Endothelial cell of umbilical vein (primary cell): Measurements from ENCODE around the gene PRKCG. TPM values are rescaled to one million over a fixed set of nuclear protein-coding genes. Genes with fewer than 3 reads are reported as not detected.

Experiments used
- BruUV-seq: library from RNA; stranded (reverse); fragments of 400-500 nt; replicated peaks from 2 replicates; lab custom pipeline; 2021; lab: Mats Ljungman, UMichigan
- CTCF ChIA-PET: fragments of 300-600, 350-600 bp; sonication (Branson Sonifier 250); formaldehyde crosslinking; loops from one replicate; lab custom pipeline; 2021; ENCODE audit warnings: antibody characterized with exemption, inconsistent platforms; lab: Charles Lee
- POLR2A ChIA-PET: fragments of 300-600, 350-600 bp; sonication (Branson Sonifier 250); formaldehyde crosslinking; loops from one replicate; lab custom pipeline; 2021; ENCODE audit warnings: antibody characterized with exemption, inconsistent platforms; lab: Charles Lee
- DNase-seq: peaks from one replicate; pipeline ENCODE4 v3.0.0-alpha.2; 2011; ENCODE audit warnings: low read depth, low spot score
- FAIRE-seq: peaks from 2 replicates; lab custom pipeline; 2011; peaks lifted over from hg19 to GRCh38; lab: Jason Lieb, UNC
- H2AFZ ChIP-seq: 2 replicates; pipeline ENCODE4 v1.6.0; 2012; ENCODE audit warnings: low read depth, low read length, control low read depth, inconsistent platforms
- H3K27ac ChIP-seq: 2 replicates; pipeline ENCODE4 v1.5.1; 2011; ENCODE audit warnings: low read depth, mild to moderate bottlenecking, control low read depth, low read length, moderate library complexity; ENCODE audit not compliant: insufficient read depth
- H3K27me3 ChIP-seq, 2 experiments: 2 replicates each; pipeline versions ENCODE4 v1.6.0 to v1.6.1; 2011; ENCODE audit warnings: low read length in 2 of 2, mixed read lengths in 1 of 2; ENCODE audit not compliant: control insufficient read depth in 2 of 2, insufficient read depth in 2 of 2
- H3K36me3 ChIP-seq, 2 experiments: 2 replicates in 1 of 2; 3 replicates in 1 of 2; pipeline ENCODE4 v1.5.1; 2011; ENCODE audit warnings: low read length in 2 of 2, mild to moderate bottlenecking in 1 of 2, moderate library complexity in 1 of 2; ENCODE audit not compliant: control insufficient read depth in 2 of 2, insufficient read depth in 2 of 2; ENCODE audit errors: extremely low read depth in 1 of 2
- H3K4me1 ChIP-seq: 3 replicates; pipeline ENCODE4 v1.5.1; 2011; ENCODE audit warnings: mild to moderate bottlenecking, low read length; ENCODE audit not compliant: control insufficient read depth, insufficient read depth; ENCODE audit errors: extremely low read depth
- H3K4me2 ChIP-seq: 2 replicates; pipeline ENCODE4 v1.6.1; 2011; ENCODE audit warnings: low read length, control low read depth, mixed read lengths; ENCODE audit not compliant: insufficient read depth
- H3K4me3 ChIP-seq, 3 experiments: fragments of 200-600 bp in 1 of 3; sonication (generic), shearing (Covaris generic) in 1 of 3; replicated peaks in 1 of 3; 2 replicates each; pipeline ENCODE4 v1.5.1; 2011 to 2016; ENCODE audit warnings: control low read depth in 3 of 3, low read length in 3 of 3, mild to moderate bottlenecking in 2 of 3, inconsistent platforms in 1 of 3, low read depth in 1 of 3, moderate library complexity in 1 of 3; ENCODE audit not compliant: insufficient read depth in 1 of 3
- H3K79me2 ChIP-seq: 2 replicates; pipeline ENCODE4 v1.6.0; 2012; ENCODE audit warnings: low read length, inconsistent platforms; ENCODE audit not compliant: control insufficient read depth, insufficient read depth
- H3K9ac ChIP-seq: replicated peaks from 2 replicates; pipeline ENCODE3; 2011; ENCODE audit warnings: low read length, control low read depth; ENCODE audit not compliant: insufficient read depth; ENCODE audit errors: extremely low read depth
- H3K9me1 ChIP-seq: replicated peaks from 3 replicates; pipeline ENCODE4 v1.6.0; 2011; ENCODE audit warnings: mild to moderate bottlenecking, low read length; ENCODE audit not compliant: control insufficient read depth, insufficient read depth; ENCODE audit errors: extremely low read depth
- H3K9me3 ChIP-seq: replicated peaks from 2 replicates; pipeline ENCODE4 v1.5.1; 2012; ENCODE audit warnings: low read length, inconsistent platforms; ENCODE audit not compliant: control insufficient read depth, insufficient read depth
- H4K20me1 ChIP-seq: replicated peaks from 2 replicates; pipeline ENCODE3; 2011; ENCODE audit warnings: mild to moderate bottlenecking, low read length; ENCODE audit not compliant: control insufficient read depth, insufficient read depth; ENCODE audit errors: extremely low read depth
- EZH2 ChIP-seq: IDR thresholded peaks from 2 replicates; pipeline ENCODE4 v1.6.1; 2012; ENCODE audit warnings: borderline replicate concordance, low read depth, mild to moderate bottlenecking, moderate library complexity, low read length, inconsistent platforms; ENCODE audit not compliant: severe bottlenecking
- FOS ChIP-seq: IDR thresholded peaks from 2 replicates; pipeline ENCODE4 v1.6.1; 2011; ENCODE audit warnings: mild to moderate bottlenecking, low read length, moderate library complexity, borderline replicate concordance; ENCODE audit not compliant: insufficient read depth
- GATA2 ChIP-seq: IDR thresholded peaks from 2 replicates; pipeline ENCODE4 v1.7.0; 2011; ENCODE audit warnings: low read depth, mild to moderate bottlenecking, moderate library complexity, mixed read lengths, low read length; ENCODE audit not compliant: insufficient read length, insufficient read depth
- JUN ChIP-seq: IDR thresholded peaks from 2 replicates; pipeline ENCODE4 v1.6.1; 2011; ENCODE audit warnings: borderline replicate concordance, low read depth; ENCODE audit not compliant: insufficient read length, insufficient read depth
- MYC ChIP-seq: IDR thresholded peaks from one replicate; pipeline ENCODE4 v1.6.1; 2011; ENCODE audit warnings: mild to moderate bottlenecking, low read depth, low read length
- POLR2A ChIP-seq: IDR thresholded peaks from 2 replicates; pipeline ENCODE4 v1.6.1; 2012; ENCODE audit warnings: low read depth, mild to moderate bottlenecking, control low read depth, low read length
- POLR2AphosphoS5 ChIP-seq: IDR thresholded peaks from 2 replicates; pipeline ENCODE4 v1.6.1; 2012; ENCODE audit warnings: low read depth, mild to moderate bottlenecking, control low read depth, low read length, moderate library complexity; ENCODE audit not compliant: insufficient read depth
- dilution Hi-C: fragments of 300-500 bp; cut with MboI; formaldehyde crosslinking; loops from one replicate; pipeline ENCODE4 v1.15.0; 2019; ENCODE audit warnings: low sequenced_read_pairs; ENCODE audit not compliant: extremely low pct_ligation_motif_present
- intact Hi-C: fragments of 100-400 bp; cut with micrococcal nuclease; formaldehyde crosslinking; loops from one replicate; pipeline ENCODE4 v1.10.0; 2022
- polyA plus RNA-seq, 4 experiments: library from polyadenylated mRNA; depleted of rRNA in 3 of 4; stranded (reverse) in 3 of 4; unstranded in 1 of 4; fragments of >200 nt; gene quantifications; 2 replicates each; pipeline versions ENCODE4 v1.2.1 to v1.2.3, GENCODE V29; 2011 to 2012; ENCODE audit warnings: missing spikeins in 1 of 4
- total RNA-seq: library from RNA; stranded (reverse); gene quantifications from 2 replicates; pipeline ENCODE4 v1.2.3, GENCODE V29; 2021
- TF ChIP-seq, protein P1 (sequence below): IDR thresholded peaks from 2 replicates; pipeline ENCODE4 v1.6.1; 2011; ENCODE audit not compliant: insufficient read depth, insufficient read length
- TF ChIP-seq, protein P2 (sequence below), 2 donors: IDR thresholded peaks; 1 replicate in 1 of 2; 2 replicates in 1 of 2; pipeline ENCODE4 v1.5.1; 2011; ENCODE audit warnings: low read length in 2 of 2, mild to moderate bottlenecking in 2 of 2, moderate library complexity in 2 of 2, control low read depth in 1 of 2, inconsistent platforms in 1 of 2, low read depth in 1 of 2; ENCODE audit not compliant: insufficient read depth in 1 of 2; ENCODE audit errors: extremely low read depth in 1 of 2

The PRKCG gene
- total and polyA plus RNA-seq, 2 donors (not counting 3 experiments of a cell fraction or from before 2014, with no cell fraction given): 0.07 TPM; not detected in 1

DNA sequence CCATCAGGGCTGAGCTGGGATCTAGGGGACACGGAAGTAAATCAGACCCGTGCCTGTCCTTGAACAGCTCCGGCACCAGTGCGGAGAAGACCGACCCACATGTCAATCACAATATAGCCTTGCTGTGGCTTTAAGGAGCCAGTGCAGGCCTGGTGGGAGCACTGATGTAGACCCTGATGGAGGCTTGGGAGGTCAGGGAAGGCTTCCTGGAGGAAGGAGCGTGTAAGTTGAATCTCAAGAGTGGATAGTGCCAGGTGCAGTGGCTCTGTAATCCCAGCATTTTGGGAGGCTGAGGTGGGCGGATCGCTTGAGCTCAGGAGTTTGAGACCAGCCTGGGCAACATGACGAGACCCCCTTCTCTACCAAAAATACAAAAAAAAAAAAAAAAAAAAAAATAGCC lies 70.0 kb downstream of the PRKCG start:
- Histone ChIP-seq H3K4me1 (no peaks in the 10 kb centered on the region), H3K4me2 (no peak overlapping the region), H3K9ac (no peak overlapping the region), H2AFZ (no peak overlapping the region), H3K4me3 (no peak overlapping the region), H3K79me2 (no peaks in the 10 kb centered on the region), H3K36me3 (no peaks in the 10 kb centered on the region), H3K9me1 (no peaks in the 10 kb centered on the region), H3K27me3 (peaks cover 3 to 4% of the 10 kb centered on the region in 2 experiments), H3K27ac (no peak overlapping the region), H4K20me1 (no peaks in the 10 kb centered on the region), H3K9me3 (no peaks in the 10 kb centered on the region)
- ChIA-PET CTCF (no interaction called here), POLR2A (no interaction called here)
- dilution Hi-C loops (no loop called here), intact Hi-C loops (no loop called here)
- TF ChIP-seq POLR2AphosphoS5 (no peak), MYC (no peak), FOS (no peak), EZH2 (no peak), GATA2 (no peak), POLR2A (no peak), JUN (no peak)
- TF ChIP-seq, protein P1, sequence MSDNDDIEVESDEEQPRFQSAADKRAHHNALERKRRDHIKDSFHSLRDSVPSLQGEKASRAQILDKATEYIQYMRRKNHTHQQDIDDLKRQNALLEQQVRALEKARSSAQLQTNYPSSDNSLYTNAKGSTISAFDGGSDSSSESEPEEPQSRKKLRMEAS: no peak
- TF ChIP-seq, protein P2, sequence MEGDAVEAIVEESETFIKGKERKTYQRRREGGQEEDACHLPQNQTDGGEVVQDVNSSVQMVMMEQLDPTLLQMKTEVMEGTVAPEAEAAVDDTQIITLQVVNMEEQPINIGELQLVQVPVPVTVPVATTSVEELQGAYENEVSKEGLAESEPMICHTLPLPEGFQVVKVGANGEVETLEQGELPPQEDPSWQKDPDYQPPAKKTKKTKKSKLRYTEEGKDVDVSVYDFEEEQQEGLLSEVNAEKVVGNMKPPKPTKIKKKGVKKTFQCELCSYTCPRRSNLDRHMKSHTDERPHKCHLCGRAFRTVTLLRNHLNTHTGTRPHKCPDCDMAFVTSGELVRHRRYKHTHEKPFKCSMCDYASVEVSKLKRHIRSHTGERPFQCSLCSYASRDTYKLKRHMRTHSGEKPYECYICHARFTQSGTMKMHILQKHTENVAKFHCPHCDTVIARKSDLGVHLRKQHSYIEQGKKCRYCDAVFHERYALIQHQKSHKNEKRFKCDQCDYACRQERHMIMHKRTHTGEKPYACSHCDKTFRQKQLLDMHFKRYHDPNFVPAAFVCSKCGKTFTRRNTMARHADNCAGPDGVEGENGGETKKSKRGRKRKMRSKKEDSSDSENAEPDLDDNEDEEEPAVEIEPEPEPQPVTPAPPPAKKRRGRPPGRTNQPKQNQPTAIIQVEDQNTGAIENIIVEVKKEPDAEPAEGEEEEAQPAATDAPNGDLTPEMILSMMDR (IDR thresholded peaks at IDR 0.05; ENCODE audit: extremely low read depth in 1 of 2, insufficient read depth in 1 of 2, low read depth in 1 of 2, low read length in 2 of 2): no peak
- DNase-seq: no peak
- no TSS peak for BruUV-seq
- no peak for FAIRE-seq
